GM23248 (cell line): ENCODE results near the gene CFL1. TPM values are rescaled to one million over a fixed set of nuclear protein-coding genes. Genes with fewer than 3 reads are reported as not detected.
"Not testable (repeated sequence)": the region's sequence is repeated elsewhere in the genome, so short reads cannot be mapped to it uniquely, and the experiment has no call there.

Source experiments
- DNase-seq: peaks from one replicate; pipeline ENCODE4 v3.0.0-alpha.2; 2015
- H2AFZ ChIP-seq: fragments of 200-600 bp; sonication (generic); 2 replicates; pipeline ENCODE4 v1.6.1; 2016; ENCODE audit warnings: antibody characterized with exemption
- H3F3A ChIP-seq: fragments of 200-600 bp; sonication (generic); 2 replicates; pipeline ENCODE4 v1.6.1; 2016; ENCODE audit warnings: mild to moderate bottlenecking, antibody characterized with exemption, mixed run types; ENCODE audit not compliant: insufficient read depth
- H3K27ac ChIP-seq: fragments of 200-600 bp; sonication (generic); 2 replicates; pipeline ENCODE4 v1.5.1; 2016; ENCODE audit warnings: mild to moderate bottlenecking
- H3K27me3 ChIP-seq: fragments of 200-600 bp; sonication (generic); replicated peaks from 2 replicates; pipeline ENCODE4 v1.6.1; 2016; ENCODE audit warnings: mild to moderate bottlenecking; ENCODE audit not compliant: insufficient read depth
- H3K36me3 ChIP-seq: fragments of 200-600 bp; sonication (generic); 2 replicates; pipeline ENCODE4 v1.6.1; 2016; ENCODE audit warnings: low read depth, mild to moderate bottlenecking
- H3K4me1 ChIP-seq: fragments of 200-600 bp; sonication (generic); 2 replicates; pipeline ENCODE4 v1.6.1; 2016; ENCODE audit warnings: mild to moderate bottlenecking; ENCODE audit not compliant: insufficient read depth
- H3K4me2 ChIP-seq: fragments of 200-600 bp; sonication (generic); one replicate; pipeline ENCODE4 v1.6.1; 2016; ENCODE audit warnings: mild to moderate bottlenecking; ENCODE audit not compliant: unreplicated experiment
- H3K4me3 ChIP-seq: fragments of 200-600 bp; sonication (generic); 2 replicates; pipeline ENCODE4 v1.5.1; 2016; ENCODE audit warnings: mild to moderate bottlenecking
- H3K79me2 ChIP-seq: fragments of 200-600 bp; sonication (generic); 2 replicates; pipeline ENCODE4 v1.6.1; 2016; ENCODE audit warnings: mild to moderate bottlenecking; ENCODE audit not compliant: insufficient read depth
- H3K9ac ChIP-seq: fragments of 200-600 bp; sonication (generic); 2 replicates; pipeline ENCODE4 v1.6.1; 2016; ENCODE audit warnings: mild to moderate bottlenecking
- H3K9me2 ChIP-seq: fragments of 200-600 bp; sonication (generic); 2 replicates; pipeline ENCODE4 v1.6.1; 2016; ENCODE audit warnings: mixed run types, mild to moderate bottlenecking, moderate library complexity; ENCODE audit not compliant: insufficient read depth
- H3K9me3 ChIP-seq: fragments of 200-600 bp; sonication (generic); one replicate; pipeline ENCODE4 v1.6.1; 2017; ENCODE audit warnings: low read depth
- H4K20me1 ChIP-seq: fragments of 200-600 bp; sonication (generic); 2 replicates; pipeline ENCODE4 v1.6.0; 2016; ENCODE audit not compliant: insufficient read depth
- EZH2 ChIP-seq: fragments of 200-600 bp; sonication (generic); IDR thresholded peaks from 2 replicates; pipeline ENCODE4 v1.6.1; 2018; ENCODE audit warnings: antibody characterized with exemption, mild to moderate bottlenecking; ENCODE audit not compliant: insufficient read depth, poor library complexity, severe bottlenecking
- EZH2phosphoT487 ChIP-seq: fragments of 200-600 bp; sonication (generic); IDR thresholded peaks from 2 replicates; pipeline ENCODE4 v1.6.1; 2018; ENCODE audit warnings: antibody characterized with exemption, moderate library complexity, mild to moderate bottlenecking, low read depth; ENCODE audit not compliant: insufficient read depth
- WGBS, 2 experiments: methylation state at CpG; one replicate each; pipeline ENCODE4 v1.1.6; 2015 to 2017; ENCODE audit warnings: low lambda C conversion rate in 2 of 2, low coverage in 1 of 2; ENCODE audit errors: missing lambda C conversion rate in 2 of 2; 5-methylcytosine and 5-hydroxymethylcytosine counted together
- in situ Hi-C: fragments of 300-500 bp; cut with MboI; formaldehyde crosslinking; loops from 2 replicates; pipeline ENCODE4 v1.15.0; 2020
- polyA plus RNA-seq: library from polyadenylated mRNA; unstranded; fragments of >200 nt; fragmentation: Nextera tagmentation; extraction: Ambion mirVana; gene quantifications from 2 replicates; pipeline ENCODE4 v1.2.1, GENCODE V29; 2016
- total RNA-seq: library from RNA; depleted of rRNA; stranded (reverse); fragments of >200 nt; shearing (Covaris generic); gene quantifications from 2 replicates; pipeline ENCODE4 v1.2.3, GENCODE V29; 2014

The CFL1 gene
- total and polyA plus RNA-seq, 2 experiments from 2014 or later, result 1,312 to 2,650 TPM

DNA sequence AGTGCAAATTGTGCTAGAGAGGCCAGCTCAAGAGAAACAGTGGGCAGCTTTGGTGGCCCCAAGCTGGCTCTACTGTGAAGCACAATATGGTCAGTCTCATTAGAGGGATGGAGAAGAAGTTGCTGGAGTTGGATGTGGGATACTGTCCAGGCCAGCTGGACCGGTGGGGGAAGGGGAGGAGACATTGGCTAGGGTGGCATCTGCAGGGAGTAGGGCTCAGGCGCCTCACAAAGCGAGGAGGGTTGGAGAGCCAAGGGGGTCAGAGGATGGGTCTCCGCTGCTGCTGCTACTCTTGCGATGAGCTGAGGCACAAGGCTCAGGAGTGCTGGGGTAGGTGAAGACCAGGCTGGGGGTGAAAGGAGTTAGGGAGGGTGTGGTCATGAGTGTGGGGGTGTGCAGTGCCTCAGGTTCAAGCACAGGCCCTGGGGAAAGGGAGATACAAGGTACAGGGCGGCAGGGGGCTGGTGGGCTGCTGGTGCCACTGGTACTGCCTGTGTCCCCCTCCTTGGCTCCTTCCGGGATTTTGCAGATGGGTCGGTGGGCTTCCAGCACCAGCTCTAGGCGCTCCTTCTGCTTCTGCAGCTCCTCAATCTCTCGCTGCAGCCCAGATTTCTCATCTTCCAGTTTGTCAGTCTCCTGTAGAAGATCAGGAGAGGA lies 34.8 kb upstream of the CFL1 start:
- peak overlapping the region; percentile 95 for H3K4me3 ChIP-seq
- H3K9ac ChIP-seq, result peak overlapping the region; percentile 99
- H3K27me3 ChIP-seq, result no peaks in the 10 kb centered on the region
- peaks cover 36% of the 10 kb centered on the region; the same call in 1 of the 2 replicates for H3K36me3 ChIP-seq
- in situ Hi-C loops, result no loop called here
- WGBS, 2 experiments, result 50 to 55% methylated on average over 10 of the region's 10 CpGs
- H3F3A ChIP-seq, result peaks cover 75% of the 10 kb centered on the region
- no peak for DNase-seq
- H4K20me1 ChIP-seq, result peaks cover 7% of the 10 kb centered on the region
- no peaks in the 10 kb centered on the region for H3K9me2 ChIP-seq
- H3K4me2 ChIP-seq, result peak overlapping the region; percentile 93
- H3K79me2 ChIP-seq, result peaks cover 68% of the 10 kb centered on the region
- TF ChIP-seq EZH2phosphoT487, result no peak
- TF ChIP-seq EZH2, result no peak
- peaks cover 62% of the 10 kb centered on the region for H3K4me1 ChIP-seq
- no peak overlapping the region for H2AFZ ChIP-seq
- H3K9me3 ChIP-seq, result no peaks in the 10 kb centered on the region
- peak overlapping the region; percentile 99 for H3K27ac ChIP-seq

GRCh38 chr11:65892137-65892540 lies 34.2 kb upstream of the CFL1 start:
- Histone ChIP-seq H3K4me2 (peak overlapping the region; percentile 93), H3K36me3 (peaks cover 32% of the 10 kb centered on the region; the same call in 1 of the 2 replicates), H3K79me2 (peaks cover 68% of the 10 kb centered on the region), H3K4me1 (peaks cover 62% of the 10 kb centered on the region), H3K4me3 (peak overlapping the region; percentile 95), H3K9ac (peak overlapping the region; percentile 99), H3F3A (peaks cover 75% of the 10 kb centered on the region), H3K27ac (peak overlapping the region; percentile 99)
- H2AFZ ChIP-seq, H3K9me3 ChIP-seq, H3K27me3 ChIP-seq, H3K9me2 ChIP-seq, in situ Hi-C loops, H4K20me1 ChIP-seq: not testable (repeated sequence)
- peak; percentile 48 for DNase-seq
- 66 to 67% methylated on average over 5 of the region's 5 CpGs for WGBS, 2 experiments

DNA sequence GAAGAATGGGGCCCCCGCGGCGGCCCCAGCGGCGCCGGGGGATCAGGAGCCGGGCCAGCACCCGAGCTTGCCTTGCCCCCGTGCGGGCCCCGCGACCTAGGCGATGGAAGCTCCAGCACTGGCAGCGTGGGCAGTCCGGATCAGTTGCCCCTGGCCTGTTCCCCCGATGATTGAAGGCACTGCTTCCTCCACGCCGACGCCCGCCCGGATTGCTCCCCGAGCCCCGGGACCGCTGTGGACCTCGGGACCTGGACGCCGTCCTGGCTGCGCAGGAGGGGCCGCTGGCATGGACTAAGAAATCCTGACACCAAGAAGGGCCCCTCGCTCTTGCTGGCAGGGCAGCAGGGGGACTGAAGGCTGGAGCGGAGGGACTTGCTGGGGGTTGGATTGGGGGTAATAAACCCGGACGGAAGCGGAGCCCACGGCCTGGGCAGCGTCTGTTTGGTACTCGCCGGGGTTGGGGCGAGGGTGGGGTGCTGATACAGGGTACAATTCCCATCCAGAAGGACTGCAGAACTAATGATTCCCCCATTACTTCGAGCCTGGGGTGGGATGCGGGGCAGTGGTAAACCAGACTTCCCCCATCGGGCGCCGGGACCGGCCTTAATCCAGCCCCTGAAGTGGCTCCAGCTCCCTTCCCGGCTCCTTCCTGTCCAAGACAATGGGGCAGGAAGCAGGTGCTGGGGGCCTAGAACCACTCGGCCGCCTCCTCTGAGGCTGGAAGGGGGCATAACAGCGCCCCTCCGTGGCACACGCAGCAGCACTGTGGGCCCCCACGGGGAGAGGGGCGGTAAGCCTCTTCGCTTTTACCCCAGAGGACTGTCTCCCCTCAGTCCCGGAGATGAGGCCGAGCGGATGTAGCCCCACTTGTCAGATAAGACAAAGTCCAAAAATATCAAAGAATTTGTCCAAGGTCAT lies 33.5 kb upstream of the CFL1 start:
- 5% methylated on average over 52 to 54 of the region's 57 CpGs for WGBS, 2 experiments
- no peaks in the 10 kb centered on the region for H3K9me3 ChIP-seq
- peak overlapping the region; percentile 99 for H3K9ac ChIP-seq
- peaks cover 2% of the 10 kb centered on the region for H4K20me1 ChIP-seq
- in situ Hi-C loops, result no loop called here
- no peaks in the 10 kb centered on the region for H3K9me2 ChIP-seq
- no peaks in the 10 kb centered on the region for H3K27me3 ChIP-seq
- peak overlapping the region; percentile 99 for H3K27ac ChIP-seq
- peak overlapping the region; percentile 93 for H3K4me2 ChIP-seq
- no peak for TF ChIP-seq EZH2phosphoT487
- no peak for TF ChIP-seq EZH2
- peaks cover 59% of the 10 kb centered on the region for H3K4me1 ChIP-seq
- H3F3A ChIP-seq, result peaks cover 75% of the 10 kb centered on the region
- H3K79me2 ChIP-seq, result peaks cover 68% of the 10 kb centered on the region
- no peak overlapping the region for H2AFZ ChIP-seq
- peak overlapping the region; percentile 95 for H3K4me3 ChIP-seq
- DNase-seq, result peak; percentile 64
- peaks cover 27% of the 10 kb centered on the region; the same call in 1 of the 2 replicates for H3K36me3 ChIP-seq

DNA sequence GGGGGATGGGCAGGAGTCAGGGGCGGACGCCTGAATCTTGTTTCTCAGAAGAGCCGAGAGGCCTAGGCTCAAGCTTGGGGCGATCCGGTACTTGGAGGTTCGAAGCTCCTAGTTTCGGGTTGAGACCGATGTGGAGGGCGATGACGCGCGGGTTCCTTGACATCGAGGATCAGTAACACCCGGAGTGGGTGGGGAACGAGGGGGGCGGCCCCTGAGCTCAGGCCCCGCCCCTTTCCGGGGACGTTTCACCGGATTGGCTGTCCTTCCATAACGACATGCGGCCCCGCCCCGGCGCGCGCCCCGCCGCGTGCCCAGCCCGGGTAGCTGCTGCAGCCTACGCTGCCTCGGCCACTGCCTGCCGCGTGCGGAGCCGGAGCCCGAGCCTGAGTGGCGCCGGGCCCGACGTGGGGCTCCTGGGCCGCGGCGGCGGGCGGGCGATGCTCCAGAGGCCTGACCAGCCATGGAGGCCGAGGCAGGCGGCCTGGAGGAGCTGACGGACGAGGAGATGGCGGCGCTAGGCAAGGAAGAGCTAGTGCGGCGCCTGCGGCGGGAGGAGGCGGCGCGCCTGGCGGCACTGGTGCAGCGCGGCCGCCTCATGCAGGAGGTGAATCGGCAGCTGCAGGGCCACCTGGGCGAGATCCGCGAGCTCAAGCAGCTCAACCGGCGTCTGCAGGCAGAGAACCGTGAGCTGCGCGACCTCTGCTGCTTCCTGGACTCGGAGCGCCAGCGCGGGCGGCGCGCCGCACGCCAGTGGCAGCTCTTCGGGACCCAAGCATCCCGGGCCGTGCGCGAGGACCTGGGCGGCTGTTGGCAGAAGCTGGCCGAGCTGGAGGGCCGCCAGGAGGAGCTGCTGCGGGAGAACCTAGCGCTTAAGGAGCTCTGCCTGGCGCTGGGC lies 32.6 kb upstream of the CFL1 start, which contains the start of gene CCDC85B:
CCDC85B (plus strand) TSS at position 350 of the 895 bp plus-strand sequence; CDS start at position 461, 111 bp downstream.
- Histone ChIP-seq H3K9ac (peak within 1 kb of the TSS; percentile 99), H3K79me2 (peaks cover 68% of the 10 kb centered on the region), H3K36me3 (peaks cover 18% of the 10 kb centered on the region; the same call in 1 of the 2 replicates), H3K9me3 (no peaks in the 10 kb centered on the region), H3K9me2 (no peaks in the 10 kb centered on the region), H3K27me3 (no peaks in the 10 kb centered on the region), H2AFZ (no peak within 1 kb of the TSS), H4K20me1 (no peaks in the 10 kb centered on the region; the same call in 1 of the 2 replicates), H3K4me3 (peak within 1 kb of the TSS; percentile 95), H3K27ac (peak within 1 kb of the TSS; percentile 99), H3K4me2 (peak within 1 kb of the TSS; percentile 93), H3F3A (peaks cover 74% of the 10 kb centered on the region), H3K4me1 (peaks cover 54% of the 10 kb centered on the region)
- WGBS, 2 experiments, result 1 to 2% methylated on average over 78 to 87 of the region's 94 CpGs
- TF ChIP-seq EZH2 (no peak), EZH2phosphoT487 (no peak)
- peak; percentile 98 for DNase-seq
- in situ Hi-C loops, result no loop called here
